HEK293 (cell line): ENCODE data around the gene THSD7A.

Experiments
- BCL11A ChIP-seq: fragments of 450-650 bp; formaldehyde crosslinking; IDR thresholded peaks from 2 replicates; pipeline ENCODE4 v1.5.1; 2016; ENCODE audit warnings: low read depth, missing biosample characterization, missing genetic modification characterization
- PRDM6 ChIP-seq: fragments of 450-650 bp; formaldehyde crosslinking; IDR thresholded peaks from 2 replicates; pipeline ENCODE4 v1.5.1; 2017; ENCODE audit warnings: missing biosample characterization, missing genetic modification characterization
- YY1 ChIP-seq: fragments of 450-650 bp; formaldehyde crosslinking; IDR thresholded peaks from 2 replicates; pipeline ENCODE4 v1.5.1; 2018; ENCODE audit warnings: missing biosample characterization, missing genetic modification characterization

- TF ChIP-seq PRDM6 (tag by site-specific recombination) = no peak
- no peak for TF ChIP-seq YY1 (tag by site-specific recombination)
- no peak for TF ChIP-seq BCL11A (tag by site-specific recombination)
Measured at GRCh38 chr7:11471255-11471654, 360.7 kb downstream of the THSD7A start.
